Endothelial cell of hepatic sinusoid (primary cell): ENCODE results near the gene FOCAD.
"Not testable (repeated sequence)": the region's sequence is repeated elsewhere in the genome, so short reads cannot be mapped to it uniquely, and the experiment has no call there.

Source experiments
- in situ Hi-C: cut with HindIII; loops from 2 replicates; pipeline ENCODE4 v1.10.0; 2017; ENCODE audit warnings: low sequenced_read_pairs

FOCAD gene, protein sequence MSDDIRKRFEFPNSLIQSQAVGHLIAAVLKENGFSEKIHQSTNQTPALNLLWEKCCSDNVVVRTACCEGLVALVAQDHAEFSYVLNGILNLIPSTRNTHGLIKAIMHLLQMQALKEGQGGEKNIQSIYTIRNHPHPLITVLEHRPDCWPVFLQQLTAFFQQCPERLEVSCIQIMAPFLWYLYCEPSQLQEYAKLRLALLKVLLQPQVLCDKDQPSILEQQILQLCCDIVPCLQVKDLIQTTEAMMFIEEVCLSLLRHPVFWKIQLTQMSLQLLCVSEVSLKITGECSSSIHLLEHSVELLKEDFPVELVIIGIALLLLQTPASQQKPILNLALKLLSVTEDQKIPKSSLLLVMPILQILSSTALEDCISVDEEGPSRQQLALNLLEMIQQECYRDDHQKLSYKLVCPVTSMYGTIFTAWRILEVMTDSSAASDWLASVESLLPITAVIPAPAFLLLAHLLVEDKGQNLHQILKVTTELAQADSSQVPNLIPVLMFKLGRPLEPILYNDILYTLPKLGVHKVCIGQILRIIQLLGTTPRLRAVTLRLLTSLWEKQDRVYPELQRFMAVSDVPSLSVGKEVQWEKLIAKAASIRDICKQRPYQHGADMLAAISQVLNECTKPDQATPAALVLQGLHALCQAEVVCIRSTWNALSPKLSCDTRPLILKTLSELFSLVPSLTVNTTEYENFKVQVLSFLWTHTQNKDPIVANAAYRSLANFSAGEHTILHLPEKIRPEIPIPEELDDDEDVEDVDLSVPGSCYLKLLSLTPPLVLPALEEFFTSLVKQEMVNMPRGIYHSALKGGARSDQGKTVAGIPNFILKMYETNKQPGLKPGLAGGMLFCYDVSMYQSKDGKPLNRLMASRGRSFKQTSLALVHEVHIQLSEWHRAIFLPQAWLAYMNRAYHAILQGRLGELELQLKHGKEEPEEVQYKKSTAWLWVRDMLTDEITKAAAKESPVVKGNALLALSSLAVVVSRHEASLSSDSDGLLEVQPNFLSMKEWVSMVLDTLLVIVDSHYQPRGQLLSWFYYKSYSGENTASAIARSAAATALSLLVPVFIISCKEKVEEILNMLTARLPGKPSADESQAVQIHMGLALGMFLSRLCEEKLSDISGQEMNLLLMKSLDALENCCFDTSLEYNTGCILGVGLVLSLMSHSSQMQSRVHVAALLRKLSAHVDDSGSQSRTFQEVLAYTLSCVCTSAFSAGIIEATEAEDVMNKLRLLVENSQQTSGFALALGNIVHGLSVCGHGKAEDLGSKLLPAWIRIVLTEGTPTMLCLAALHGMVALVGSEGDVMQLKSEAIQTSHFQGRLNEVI (N-terminal part only)

GRCh38 chr9:20684035-20684874 is at the start of gene FOCAD:
FOCAD (plus strand) TSS chr9:20684259; CDS start chr9:20715354, 31,095 bp downstream.
- in situ Hi-C loops = no loop called here

GRCh38 chr9:20634895-20635294 is 49.2 kb upstream of the FOCAD start:
- in situ Hi-C loops = no loop called here

GRCh38 chr9:20636888-20637440 is 47.1 kb upstream of the FOCAD start:
- in situ Hi-C loops = no loop called here

DNA sequence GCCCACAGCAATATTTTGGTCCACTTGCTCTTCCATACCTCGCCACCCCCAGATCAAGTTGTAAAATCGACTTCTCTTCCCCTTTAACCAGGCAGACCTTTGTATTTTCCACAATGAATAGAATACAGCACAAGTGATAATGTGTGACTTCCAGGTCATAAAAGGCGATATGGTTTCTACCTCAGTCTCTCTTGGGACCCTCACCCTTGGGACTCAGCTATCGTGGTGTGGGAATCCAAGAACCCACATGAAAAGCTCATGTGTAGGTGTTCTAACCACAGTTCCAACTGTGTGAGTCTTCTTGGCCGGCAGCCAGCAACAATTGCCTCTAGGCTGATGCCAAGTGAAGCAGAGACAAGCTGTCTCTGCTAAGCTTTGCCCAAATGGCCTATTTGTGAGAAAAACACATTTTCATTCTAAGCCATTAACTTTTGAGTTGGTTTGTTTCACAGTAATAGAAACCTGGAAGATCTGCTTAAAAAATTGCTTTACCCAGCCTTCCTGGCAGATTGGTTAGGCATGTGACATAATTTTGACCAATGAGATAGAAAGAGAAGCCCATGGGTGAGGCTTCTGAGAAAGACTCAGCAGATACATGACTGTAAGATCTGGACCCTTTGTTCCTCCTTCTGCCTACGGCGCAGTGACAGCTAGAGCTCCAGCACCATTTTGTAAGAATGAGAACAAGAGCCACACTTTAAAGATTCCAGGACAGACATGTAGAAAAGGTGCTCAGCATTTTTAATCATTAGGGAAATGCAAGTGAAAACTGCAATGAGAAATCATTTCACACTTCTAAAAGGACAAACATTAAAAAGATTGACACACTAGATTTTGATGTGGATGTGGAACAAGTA is 43.5 kb upstream of the FOCAD start:
- in situ Hi-C loops = loop anchor here (5.0 kb wide), 1 partner anchor 37 kb away; no protein-coding TSS in a partner anchor

DNA sequence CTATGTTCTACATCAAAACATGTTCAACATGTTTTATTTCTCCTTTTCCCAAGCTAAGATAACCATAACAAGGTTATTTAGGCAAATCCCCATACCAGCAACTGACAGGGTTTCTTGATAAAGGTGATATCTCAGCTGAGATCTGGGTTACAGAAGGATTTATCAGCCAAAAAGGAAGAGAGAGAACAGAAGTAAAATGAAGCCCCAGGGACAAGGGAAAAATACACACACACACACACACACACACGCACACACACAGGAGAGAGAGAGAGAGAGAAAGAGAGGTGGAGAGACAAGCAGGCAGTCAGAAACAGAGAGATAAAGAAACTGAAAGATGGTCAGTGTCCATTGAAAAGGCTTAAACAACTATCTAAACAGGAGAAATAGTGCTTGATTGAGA is 42.0 kb upstream of the FOCAD start:
- in situ Hi-C loops = loop anchor here (5.0 kb wide), 1 partner anchor 35 kb away; no protein-coding TSS in a partner anchor

- in situ Hi-C loops = loop anchor here (5.0 kb wide), 1 partner anchor 34 kb away; no protein-coding TSS in a partner anchor
Measured at GRCh38 chr9:20643660-20644059, 40.4 kb upstream of the FOCAD start.

GRCh38 chr9:20646656-20647055 is 37.4 kb upstream of the FOCAD start:
- in situ Hi-C loops = no loop called here

DNA sequence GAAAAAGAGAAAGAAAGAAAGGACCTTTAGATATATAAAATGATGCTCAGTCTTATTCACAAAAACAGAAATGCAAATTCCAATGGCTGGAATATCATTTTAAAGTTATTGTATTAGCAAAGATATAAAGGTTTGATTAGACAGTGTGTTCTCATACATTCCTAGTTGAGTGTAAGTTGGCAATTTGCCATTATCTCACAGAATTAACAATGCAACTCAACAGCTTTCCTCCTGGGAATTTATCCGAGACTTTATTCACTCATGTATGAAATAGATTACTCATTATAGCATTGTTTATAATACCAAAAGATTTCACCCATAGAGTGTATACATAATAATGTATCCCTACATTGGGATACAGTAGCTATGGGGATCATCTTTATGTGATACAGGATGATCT is 34.7 kb upstream of the FOCAD start:
- in situ Hi-C loops = no loop called here

DNA sequence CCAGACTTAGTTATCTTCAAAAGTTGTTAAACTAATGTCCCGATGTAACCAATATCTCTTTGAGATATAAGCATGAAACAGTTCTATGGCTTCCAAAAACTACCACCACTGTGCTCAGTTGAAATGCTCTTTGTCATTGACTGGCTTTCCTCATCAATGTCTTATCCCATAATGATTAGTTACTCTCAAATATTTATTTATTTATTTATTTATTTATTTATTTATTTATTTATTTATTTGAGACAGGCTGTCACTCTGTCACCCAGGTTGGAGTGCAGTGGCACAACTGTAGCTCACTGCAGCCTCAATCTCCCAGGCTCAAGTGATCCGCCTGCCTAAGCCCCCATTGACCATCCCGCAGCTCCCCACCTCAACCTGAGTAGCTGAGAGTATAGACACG is 33.7 kb upstream of the FOCAD start:
- in situ Hi-C loops = no loop called here

DNA sequence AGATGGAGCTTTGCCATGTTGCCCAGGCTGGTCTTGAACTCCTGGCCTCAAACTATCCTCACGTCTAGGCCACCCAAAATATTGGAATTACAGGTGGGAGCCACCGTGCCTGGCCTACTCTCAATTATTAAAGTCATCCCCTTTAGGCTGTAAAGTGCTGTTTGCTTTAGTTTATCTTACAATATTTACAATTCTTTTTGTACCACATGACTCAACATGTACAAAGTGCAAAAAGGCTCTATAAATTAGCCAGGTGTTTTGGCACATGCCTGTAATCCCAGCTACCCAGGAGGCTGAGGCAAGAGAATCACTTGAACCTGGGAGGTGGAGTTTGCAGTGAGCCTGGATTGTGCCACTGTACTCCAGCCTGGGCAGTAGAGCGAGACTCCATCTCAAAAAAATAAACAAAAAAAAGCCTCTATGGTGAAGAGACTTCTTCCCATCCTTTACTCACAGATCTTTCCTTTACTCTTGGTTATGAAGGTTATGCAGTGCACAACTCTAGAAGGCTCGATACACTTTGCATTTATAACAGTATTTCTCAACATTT is 33.2 kb upstream of the FOCAD start:
- in situ Hi-C loops = no loop called here

GRCh38 chr9:20651939-20652338 is 32.1 kb upstream of the FOCAD start:
- in situ Hi-C loops = no loop called here

- in situ Hi-C loops = not testable (repeated sequence)
Measured at GRCh38 chr9:20658246-20658667, 25.8 kb upstream of the FOCAD start.

DNA sequence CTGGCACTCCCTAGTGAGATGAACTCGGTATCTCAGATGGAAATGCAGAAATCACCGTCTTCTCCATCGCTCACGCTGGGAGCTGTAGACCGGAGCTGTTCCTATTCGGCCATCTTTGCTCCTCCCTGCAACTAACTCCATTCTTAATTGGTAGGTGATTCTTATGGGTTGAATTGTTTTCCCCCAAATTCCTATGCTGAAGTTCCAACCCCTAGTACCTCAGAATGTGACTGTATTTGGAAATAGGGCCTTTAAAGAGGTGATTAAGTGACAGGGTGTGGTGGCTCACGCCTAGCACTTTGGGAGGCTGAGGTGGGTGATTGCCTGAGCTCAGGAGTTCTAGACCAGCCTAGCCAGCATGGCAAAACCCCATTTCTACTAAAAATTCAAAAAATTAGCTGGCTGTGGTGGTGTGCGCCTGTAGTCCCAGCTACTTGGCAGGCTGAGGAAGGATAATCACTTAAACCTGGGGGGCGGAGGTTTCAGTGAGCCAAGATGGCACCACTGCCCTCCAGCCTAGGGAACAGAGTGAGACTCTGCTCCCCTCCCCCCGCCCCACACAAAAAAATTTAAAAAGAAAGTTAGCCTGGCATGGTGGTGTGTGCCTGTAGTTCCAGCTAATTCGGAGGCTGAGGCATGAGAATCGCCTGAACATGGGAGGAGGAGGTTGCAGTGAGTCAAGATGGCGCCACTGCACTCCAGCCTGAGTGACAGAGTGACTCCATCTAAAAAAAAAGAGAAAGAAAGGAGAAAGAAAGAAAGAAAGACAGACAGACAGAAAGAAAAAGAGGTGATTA is 25.2 kb upstream of the FOCAD start:
- in situ Hi-C loops = no loop called here

- in situ Hi-C loops = no loop called here
Measured at GRCh38 chr9:20659474-20659967, 24.5 kb upstream of the FOCAD start.

DNA sequence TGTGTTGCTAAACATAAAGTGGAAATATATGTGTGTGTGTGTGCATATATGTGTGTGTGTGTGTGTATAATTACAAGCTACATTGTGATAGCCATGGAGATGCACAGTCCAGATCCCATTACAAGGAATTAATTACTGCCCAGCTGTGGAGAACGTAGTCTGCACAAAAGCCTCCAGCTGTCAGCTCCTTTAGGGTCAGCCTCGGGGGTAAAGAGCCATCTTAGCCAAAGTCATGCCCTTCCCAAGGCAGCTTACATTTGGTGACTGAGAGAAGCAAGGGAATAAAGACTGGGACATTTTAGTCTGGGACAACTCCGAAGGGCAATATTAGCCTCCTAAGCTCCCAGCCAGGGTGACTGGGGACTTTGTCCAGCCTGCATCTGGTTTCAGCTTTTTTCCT is 21.9 kb upstream of the FOCAD start:
- in situ Hi-C loops = no loop called here

DNA sequence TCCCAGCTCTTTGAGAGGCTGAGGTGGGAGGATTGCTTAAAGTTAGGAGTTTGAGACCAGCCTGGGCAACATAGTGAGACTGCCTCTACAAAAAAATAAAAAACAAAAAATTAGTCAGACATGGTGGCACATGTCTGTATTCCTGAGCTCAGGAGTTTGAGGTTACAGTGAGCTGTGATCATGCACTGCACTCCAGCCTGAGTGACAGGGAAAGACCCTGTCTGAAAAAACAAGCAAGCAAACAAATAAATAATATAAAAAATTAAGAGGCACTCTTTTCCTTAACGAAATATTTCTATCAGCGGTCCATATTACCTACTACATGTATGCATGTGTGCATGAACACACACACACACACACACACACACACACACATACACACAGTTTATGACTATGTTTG is 20.9 kb upstream of the FOCAD start:
- in situ Hi-C loops = no loop called here

DNA sequence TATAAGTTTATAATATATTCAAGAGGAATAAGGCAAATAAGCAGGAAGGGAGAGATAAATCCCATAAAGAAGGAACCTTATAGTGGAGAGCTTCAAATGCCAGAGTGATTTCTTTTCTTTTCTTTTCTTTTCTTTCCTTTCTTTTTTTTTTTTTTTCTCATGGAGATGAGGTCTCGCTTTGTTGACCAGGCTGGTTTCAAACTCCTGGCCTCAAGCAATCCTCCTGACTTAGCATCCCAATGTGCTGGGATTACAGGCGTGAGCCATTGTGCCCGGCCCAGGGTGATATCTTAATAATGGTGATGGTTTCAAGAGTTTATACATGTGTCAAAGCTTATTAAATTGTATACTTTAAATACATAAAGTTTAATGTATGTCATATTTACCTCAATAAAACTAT is 19.6 kb upstream of the FOCAD start:
- in situ Hi-C loops = no loop called here
